Neural progenitor cell (in vitro differentiated cells): ENCODE measurements around the gene GJB1. TPM values are rescaled to one million over a fixed set of nuclear protein-coding genes. Genes with fewer than 3 reads are reported as not detected.

Experiments
- DNase-seq: peaks from one replicate; pipeline ENCODE4 v3.0.0-alpha.2; 2016; ENCODE audit warnings: low spot score
- H2AFZ ChIP-seq: fragments of 200-600 bp; sonication (generic); replicated peaks from 2 replicates; pipeline ENCODE4 v1.6.1; 2016; ENCODE audit warnings: antibody characterized with exemption
- H3F3A ChIP-seq: fragments of 200-600 bp; sonication (generic); 2 replicates; pipeline ENCODE4 v1.6.1; 2016; ENCODE audit warnings: antibody characterized with exemption, low read depth
- H3K27ac ChIP-seq: fragments of 200-600 bp; sonication (generic); 2 replicates; pipeline ENCODE4 v1.5.1; 2016; ENCODE audit warnings: mild to moderate bottlenecking
- H3K27me3 ChIP-seq: fragments of 200-600 bp; sonication (generic); 2 replicates; pipeline ENCODE4 v1.6.1; 2016; ENCODE audit warnings: mild to moderate bottlenecking, moderate library complexity
- H3K36me3 ChIP-seq: fragments of 200-600 bp; sonication (generic); 2 replicates; pipeline ENCODE4 v1.5.1; 2016
- H3K4me1 ChIP-seq: fragments of 200-600 bp; sonication (generic); 2 replicates; pipeline ENCODE4 v1.6.1; 2016; ENCODE audit warnings: mixed run types
- H3K4me2 ChIP-seq: fragments of 200-600 bp; sonication (generic); 2 replicates; pipeline ENCODE4 v1.6.1; 2016
- H3K4me3 ChIP-seq: fragments of 200-600 bp; sonication (generic); 2 replicates; pipeline ENCODE4 v1.5.1; 2016
- H3K79me2 ChIP-seq: fragments of 200-600 bp; sonication (generic); 2 replicates; pipeline ENCODE4 v1.6.1; 2016; ENCODE audit warnings: low read depth
- H3K9ac ChIP-seq: fragments of 200-600 bp; sonication (generic); 2 replicates; pipeline ENCODE4 v1.6.1; 2016
- H3K9me3 ChIP-seq: fragments of 200-600 bp; sonication (generic); 2 replicates; pipeline ENCODE4 v1.5.1; 2016; ENCODE audit warnings: low read depth
- H4K20me1 ChIP-seq: fragments of 200-600 bp; sonication (generic); 2 replicates; pipeline ENCODE4 v1.6.1; 2016; ENCODE audit warnings: low read depth
- H3K27ac Mint-ChIP-seq: 3 replicates; pipeline ENCODE4 v1.8.0; 2021; ENCODE audit warnings: mixed read lengths
- H3K27me3 Mint-ChIP-seq: 2 replicates; pipeline ENCODE4 v1.8.0; 2022; ENCODE audit warnings: low read depth, mild to moderate bottlenecking, inconsistent platforms, moderate library complexity, mixed read lengths; ENCODE audit not compliant: insufficient read depth
- H3K36me3 Mint-ChIP-seq: 3 replicates; pipeline ENCODE4 v1.8.0; 2021; ENCODE audit warnings: mixed read lengths
- H3K4me1 Mint-ChIP-seq: 3 replicates; pipeline ENCODE4 v1.8.0; 2021; ENCODE audit warnings: mixed read lengths
- H3K4me3 Mint-ChIP-seq: 3 replicates; pipeline ENCODE4 v1.8.0; 2021; ENCODE audit warnings: mild to moderate bottlenecking, moderate library complexity, mixed read lengths
- H3K9me3 Mint-ChIP-seq: 3 replicates; pipeline ENCODE4 v1.8.0; 2020; ENCODE audit warnings: mixed read lengths
- EZH2 ChIP-seq: fragments of 200-600 bp; sonication (generic); IDR thresholded peaks from 2 replicates; pipeline ENCODE4 v1.6.1; 2017; ENCODE audit warnings: antibody characterized with exemption, mild to moderate bottlenecking, moderate library complexity
- EZH2phosphoT487 ChIP-seq: fragments of 200-600 bp; sonication (generic); IDR thresholded peaks from 2 replicates; pipeline ENCODE4 v1.6.1; 2017; ENCODE audit warnings: antibody characterized with exemption
- total RNA-seq: library from RNA; depleted of rRNA; stranded (reverse); fragments of >200 nt; gene quantifications from 2 replicates; pipeline ENCODE4 v1.2.3, GENCODE V29; 2015; ENCODE audit warnings: low replicate concordance
- TF ChIP-seq, protein P1 (sequence below): fragments of 200-600 bp; sonication (generic); IDR thresholded peaks from 2 replicates; pipeline ENCODE4 v1.5.1; 2017; ENCODE audit warnings: antibody characterized with exemption, mild to moderate bottlenecking

Gene GJB1
- total RNA-seq, 1 donor from 2014 or later, result not detected

DNA sequence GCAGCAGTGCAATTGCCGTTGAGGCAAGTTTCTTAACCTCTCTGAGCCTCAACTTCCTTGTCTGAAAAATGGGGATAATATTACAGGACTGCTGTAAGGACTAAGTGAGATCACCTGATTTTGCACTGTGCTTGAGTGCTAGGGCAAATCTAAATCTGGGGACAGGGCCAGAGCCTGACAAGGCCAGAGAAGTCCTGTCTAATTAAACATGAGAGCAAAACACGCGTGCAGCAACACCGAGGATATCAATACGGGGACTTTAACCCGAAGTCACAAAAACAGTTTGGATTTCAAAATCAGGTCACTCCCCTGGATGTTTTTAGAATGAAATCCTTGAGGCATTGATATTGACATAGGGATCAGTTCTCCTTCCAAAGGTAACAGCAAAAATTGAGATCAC lies 5.7 kb upstream of the GJB1 start:
- no peak for DNase-seq
- Mint-ChIP-seq H3K9me3 (peaks cover 9% of the 10 kb centered on the region), H3K36me3 (no peaks in the 10 kb centered on the region), H3K4me3 (no peak overlapping the region), H3K27me3 (peaks cover 4% of the 10 kb centered on the region), H3K4me1 (peaks cover 7% of the 10 kb centered on the region), H3K27ac (no peak overlapping the region)
- no peaks in the 10 kb centered on the region for H4K20me1 ChIP-seq
- H3K79me2 ChIP-seq, result no peaks in the 10 kb centered on the region
- no peaks in the 10 kb centered on the region for H3K27me3 ChIP-seq
- H3F3A ChIP-seq, result no peaks in the 10 kb centered on the region
- no peak overlapping the region for H3K9ac ChIP-seq
- no peaks in the 10 kb centered on the region for H3K4me1 ChIP-seq
- H2AFZ ChIP-seq, result no peak overlapping the region
- no peak overlapping the region for H3K27ac ChIP-seq
- TF ChIP-seq EZH2phosphoT487 (no peak), EZH2 (no peak)
- TF ChIP-seq, protein P1, sequence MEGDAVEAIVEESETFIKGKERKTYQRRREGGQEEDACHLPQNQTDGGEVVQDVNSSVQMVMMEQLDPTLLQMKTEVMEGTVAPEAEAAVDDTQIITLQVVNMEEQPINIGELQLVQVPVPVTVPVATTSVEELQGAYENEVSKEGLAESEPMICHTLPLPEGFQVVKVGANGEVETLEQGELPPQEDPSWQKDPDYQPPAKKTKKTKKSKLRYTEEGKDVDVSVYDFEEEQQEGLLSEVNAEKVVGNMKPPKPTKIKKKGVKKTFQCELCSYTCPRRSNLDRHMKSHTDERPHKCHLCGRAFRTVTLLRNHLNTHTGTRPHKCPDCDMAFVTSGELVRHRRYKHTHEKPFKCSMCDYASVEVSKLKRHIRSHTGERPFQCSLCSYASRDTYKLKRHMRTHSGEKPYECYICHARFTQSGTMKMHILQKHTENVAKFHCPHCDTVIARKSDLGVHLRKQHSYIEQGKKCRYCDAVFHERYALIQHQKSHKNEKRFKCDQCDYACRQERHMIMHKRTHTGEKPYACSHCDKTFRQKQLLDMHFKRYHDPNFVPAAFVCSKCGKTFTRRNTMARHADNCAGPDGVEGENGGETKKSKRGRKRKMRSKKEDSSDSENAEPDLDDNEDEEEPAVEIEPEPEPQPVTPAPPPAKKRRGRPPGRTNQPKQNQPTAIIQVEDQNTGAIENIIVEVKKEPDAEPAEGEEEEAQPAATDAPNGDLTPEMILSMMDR, result no peak
- no peaks in the 10 kb centered on the region for H3K9me3 ChIP-seq
- H3K36me3 ChIP-seq, result no peaks in the 10 kb centered on the region
- H3K4me2 ChIP-seq, result no peak overlapping the region
- H3K4me3 ChIP-seq, result no peak overlapping the region

DNA sequence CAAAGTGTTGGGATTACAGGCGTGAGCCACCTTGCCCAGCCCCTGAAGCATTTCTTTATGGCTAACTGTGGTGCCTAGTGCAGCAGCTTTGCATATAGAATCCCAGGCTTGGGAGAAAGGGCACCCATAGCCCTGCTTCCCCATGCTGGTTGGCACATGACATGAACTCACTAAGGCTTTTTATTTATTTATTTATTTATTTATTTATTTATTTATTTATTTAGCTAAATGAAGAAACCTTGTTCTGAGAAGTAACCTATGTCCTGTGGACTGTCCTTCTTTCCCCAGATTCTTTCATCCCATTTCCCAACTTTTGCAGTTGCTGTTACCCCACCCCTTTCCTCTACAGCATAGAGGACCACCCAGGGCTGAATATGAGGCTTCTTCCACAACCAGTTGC lies 1.9 kb upstream of the GJB1 start:
- Histone ChIP-seq H3K9me3 (no peaks in the 10 kb centered on the region), H3K4me3 (no peak overlapping the region), H3K4me2 (no peak overlapping the region), H3K79me2 (no peaks in the 10 kb centered on the region), H3K9ac (no peak overlapping the region), H4K20me1 (no peaks in the 10 kb centered on the region), H2AFZ (no peak overlapping the region), H3K36me3 (no peaks in the 10 kb centered on the region), H3F3A (no peaks in the 10 kb centered on the region), H3K4me1 (no peaks in the 10 kb centered on the region), H3K27ac (no peak overlapping the region), H3K27me3 (no peaks in the 10 kb centered on the region)
- H3K27ac Mint-ChIP-seq, result no peak overlapping the region
- DNase-seq, result no peak
- H3K4me1 Mint-ChIP-seq, result peaks cover 27% of the 10 kb centered on the region
- H3K27me3 Mint-ChIP-seq, result peaks cover 6% of the 10 kb centered on the region
- TF ChIP-seq EZH2phosphoT487 (no peak), EZH2 (no peak)
- TF ChIP-seq, protein P1, result no peak
- no peaks in the 10 kb centered on the region for H3K36me3 Mint-ChIP-seq
- H3K9me3 Mint-ChIP-seq, result peaks cover 15% of the 10 kb centered on the region
- no peak overlapping the region for H3K4me3 Mint-ChIP-seq

DNA sequence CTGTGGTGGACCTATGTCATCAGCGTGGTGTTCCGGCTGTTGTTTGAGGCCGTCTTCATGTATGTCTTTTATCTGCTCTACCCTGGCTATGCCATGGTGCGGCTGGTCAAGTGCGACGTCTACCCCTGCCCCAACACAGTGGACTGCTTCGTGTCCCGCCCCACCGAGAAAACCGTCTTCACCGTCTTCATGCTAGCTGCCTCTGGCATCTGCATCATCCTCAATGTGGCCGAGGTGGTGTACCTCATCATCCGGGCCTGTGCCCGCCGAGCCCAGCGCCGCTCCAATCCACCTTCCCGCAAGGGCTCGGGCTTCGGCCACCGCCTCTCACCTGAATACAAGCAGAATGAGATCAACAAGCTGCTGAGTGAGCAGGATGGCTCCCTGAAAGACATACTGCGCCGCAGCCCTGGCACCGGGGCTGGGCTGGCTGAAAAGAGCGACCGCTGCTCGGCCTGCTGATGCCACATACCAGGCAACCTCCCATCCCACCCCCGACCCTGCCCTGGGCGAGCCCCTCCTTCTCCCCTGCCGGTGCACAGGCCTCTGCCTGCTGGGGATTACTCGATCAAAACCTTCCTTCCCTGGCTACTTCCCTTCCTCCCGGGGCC lies 1.2 kb downstream of the GJB1 start:
- no peak overlapping the region for H2AFZ ChIP-seq
- peaks cover 24% of the 10 kb centered on the region for H3K9me3 Mint-ChIP-seq
- H3K4me3 ChIP-seq, result no peak overlapping the region

More for the DNA sequence above, 1.2 kb downstream of the GJB1 start:
- Histone ChIP-seq H3K27me3 (no peaks in the 10 kb centered on the region), H3K4me2 (no peak overlapping the region), H3K9ac (no peak overlapping the region), H4K20me1 (no peaks in the 10 kb centered on the region), H3K36me3 (no peaks in the 10 kb centered on the region), H3K27ac (no peak overlapping the region), H3K4me1 (no peaks in the 10 kb centered on the region), H3K9me3 (no peaks in the 10 kb centered on the region), H3K79me2 (no peaks in the 10 kb centered on the region), H3F3A (no peaks in the 10 kb centered on the region)
- Mint-ChIP-seq H3K36me3 (no peaks in the 10 kb centered on the region), H3K4me1 (peaks cover 30% of the 10 kb centered on the region), H3K4me3 (no peak overlapping the region), H3K27me3 (peaks cover 10% of the 10 kb centered on the region), H3K27ac (peak overlapping the region; percentile 57)
- no peak for TF ChIP-seq EZH2
- no peak for TF ChIP-seq EZH2phosphoT487
- TF ChIP-seq, protein P1, result no peak
- peak; percentile 31 for DNase-seq
